Coronary artery (tissue), 2 donors: Measurements from ENCODE around the gene MYBBP1A.
"Not testable (repeated sequence)": the region's sequence is repeated elsewhere in the genome, so short reads cannot be mapped to it uniquely, and the experiment has no call there.

Experiments used
- DNase-seq: peaks from one replicate; pipeline ENCODE4 v3.0.0-alpha.2; 2017; ENCODE audit warnings: low spot score
- H3K27ac ChIP-seq, 2 donors: fragments of 200-600 bp; sonication (generic); one replicate each; pipeline ENCODE4 v1.5.1; 2016 to 2019
- H3K4me3 ChIP-seq: fragments of 200-600 bp; sonication (generic); 2 replicates; pipeline ENCODE4 v1.5.1; 2016; ENCODE audit warnings: mild to moderate bottlenecking, moderate library complexity
- TF ChIP-seq, protein P1 (sequence below): fragments of 200-600 bp; sonication (generic); IDR thresholded peaks from one replicate; pipeline ENCODE4 v1.5.1; 2019; ENCODE audit warnings: antibody characterized with exemption

MYBBP1A gene

GRCh38 chr17:4598776-4599504 is 43.8 kb upstream of the MYBBP1A start:
- TF ChIP-seq, protein P1, sequence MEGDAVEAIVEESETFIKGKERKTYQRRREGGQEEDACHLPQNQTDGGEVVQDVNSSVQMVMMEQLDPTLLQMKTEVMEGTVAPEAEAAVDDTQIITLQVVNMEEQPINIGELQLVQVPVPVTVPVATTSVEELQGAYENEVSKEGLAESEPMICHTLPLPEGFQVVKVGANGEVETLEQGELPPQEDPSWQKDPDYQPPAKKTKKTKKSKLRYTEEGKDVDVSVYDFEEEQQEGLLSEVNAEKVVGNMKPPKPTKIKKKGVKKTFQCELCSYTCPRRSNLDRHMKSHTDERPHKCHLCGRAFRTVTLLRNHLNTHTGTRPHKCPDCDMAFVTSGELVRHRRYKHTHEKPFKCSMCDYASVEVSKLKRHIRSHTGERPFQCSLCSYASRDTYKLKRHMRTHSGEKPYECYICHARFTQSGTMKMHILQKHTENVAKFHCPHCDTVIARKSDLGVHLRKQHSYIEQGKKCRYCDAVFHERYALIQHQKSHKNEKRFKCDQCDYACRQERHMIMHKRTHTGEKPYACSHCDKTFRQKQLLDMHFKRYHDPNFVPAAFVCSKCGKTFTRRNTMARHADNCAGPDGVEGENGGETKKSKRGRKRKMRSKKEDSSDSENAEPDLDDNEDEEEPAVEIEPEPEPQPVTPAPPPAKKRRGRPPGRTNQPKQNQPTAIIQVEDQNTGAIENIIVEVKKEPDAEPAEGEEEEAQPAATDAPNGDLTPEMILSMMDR = no peak
- peak overlapping the region; percentile 28 for H3K4me3 ChIP-seq
- DNase-seq = no peak
- H3K27ac ChIP-seq = peak overlapping the region in 1 of 2 donors; percentile 78

DNA sequence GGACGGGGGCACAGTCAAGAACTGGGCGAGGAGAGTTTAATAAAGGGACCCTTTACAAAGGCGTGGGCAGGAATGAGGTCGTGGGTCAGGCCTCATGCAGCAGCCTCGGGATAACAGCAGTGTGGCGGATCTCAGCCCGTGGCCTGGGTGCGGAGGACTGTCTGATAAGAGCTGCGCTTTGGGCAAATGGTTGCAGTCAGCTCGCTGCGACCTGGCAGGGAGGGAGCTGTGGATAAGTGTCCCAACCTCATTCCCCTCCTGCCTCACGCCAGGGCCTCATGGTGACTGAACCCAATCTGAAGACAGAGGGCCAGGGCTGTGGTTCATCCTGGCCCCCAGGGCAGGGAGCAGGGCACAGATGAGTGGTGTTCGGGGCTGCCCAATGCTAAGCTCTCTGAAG is 42.8 kb upstream of the MYBBP1A start:
- H3K27ac ChIP-seq = no peak overlapping the region
- no peak overlapping the region for H3K4me3 ChIP-seq
- TF ChIP-seq, protein P1 = no peak
- no peak for DNase-seq

- TF ChIP-seq, protein P1 = no peak
- Histone ChIP-seq H3K4me3 (no peak overlapping the region), H3K27ac (no peak overlapping the region)
- no peak for DNase-seq
These were observed 41.6 kb upstream of the MYBBP1A start for GRCh38 chr17:4596636-4597380.

- DNase-seq, H3K27ac ChIP-seq, H3K4me3 ChIP-seq: not testable (repeated sequence)
These were observed 40.6 kb upstream of the MYBBP1A start for GRCh38 chr17:4595685-4596342.

- no peak for DNase-seq
- no peak overlapping the region for H3K27ac ChIP-seq
- TF ChIP-seq, protein P1 = no peak
- H3K4me3 ChIP-seq = no peak overlapping the region
These were observed 39.9 kb upstream of the MYBBP1A start for GRCh38 chr17:4594931-4595684.

- TF ChIP-seq, protein P1 = no peak
- no peak overlapping the region for H3K27ac ChIP-seq
- H3K4me3 ChIP-seq = no peak overlapping the region
- no peak for DNase-seq
These were observed 39.2 kb upstream of the MYBBP1A start for GRCh38 chr17:4594406-4594805.

- Histone ChIP-seq H3K27ac (no peak overlapping the region), H3K4me3 (no peak overlapping the region)
- no peak for DNase-seq
- TF ChIP-seq, protein P1 = no peak
These were observed 37.8 kb upstream of the MYBBP1A start for GRCh38 chr17:4593021-4593421.
